Measurements from ENCODE around the gene HTT-AS.

DNA sequence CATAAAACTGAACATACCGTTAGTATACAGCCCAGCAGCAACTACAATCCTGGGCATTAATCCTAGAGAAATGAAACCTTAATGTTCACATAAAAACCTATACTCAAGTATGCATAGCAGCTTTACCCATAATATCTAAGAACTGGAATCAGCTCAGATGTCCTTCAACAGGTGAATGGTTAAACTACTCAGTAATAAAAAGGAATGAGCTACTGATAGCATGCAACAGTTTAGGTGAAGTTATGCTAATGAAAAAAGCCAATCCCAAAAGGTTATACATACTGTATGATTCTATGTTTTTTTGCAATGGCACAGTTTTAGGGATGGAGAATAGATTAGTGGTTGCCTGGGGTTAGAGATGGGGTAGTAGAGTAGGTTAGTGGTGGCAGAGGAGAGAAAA lies 9.4 kb upstream of the HTT-AS start:
- TF ChIP-seq EZH2 (IDR thresholded peaks at IDR 0.05; ENCODE audit: borderline replicate concordance, low read depth, low read length, poor library complexity, severe bottlenecking), result no peak
- TF ChIP-seq, protein P1, sequence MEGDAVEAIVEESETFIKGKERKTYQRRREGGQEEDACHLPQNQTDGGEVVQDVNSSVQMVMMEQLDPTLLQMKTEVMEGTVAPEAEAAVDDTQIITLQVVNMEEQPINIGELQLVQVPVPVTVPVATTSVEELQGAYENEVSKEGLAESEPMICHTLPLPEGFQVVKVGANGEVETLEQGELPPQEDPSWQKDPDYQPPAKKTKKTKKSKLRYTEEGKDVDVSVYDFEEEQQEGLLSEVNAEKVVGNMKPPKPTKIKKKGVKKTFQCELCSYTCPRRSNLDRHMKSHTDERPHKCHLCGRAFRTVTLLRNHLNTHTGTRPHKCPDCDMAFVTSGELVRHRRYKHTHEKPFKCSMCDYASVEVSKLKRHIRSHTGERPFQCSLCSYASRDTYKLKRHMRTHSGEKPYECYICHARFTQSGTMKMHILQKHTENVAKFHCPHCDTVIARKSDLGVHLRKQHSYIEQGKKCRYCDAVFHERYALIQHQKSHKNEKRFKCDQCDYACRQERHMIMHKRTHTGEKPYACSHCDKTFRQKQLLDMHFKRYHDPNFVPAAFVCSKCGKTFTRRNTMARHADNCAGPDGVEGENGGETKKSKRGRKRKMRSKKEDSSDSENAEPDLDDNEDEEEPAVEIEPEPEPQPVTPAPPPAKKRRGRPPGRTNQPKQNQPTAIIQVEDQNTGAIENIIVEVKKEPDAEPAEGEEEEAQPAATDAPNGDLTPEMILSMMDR (conservative IDR thresholded peaks at IDR 0.05; ENCODE audit: low read depth, low read length), result no peak
